HG02943 (cell line): ENCODE data around the gene DNA2.
"Not testable (repeated sequence)": the region's sequence is repeated elsewhere in the genome, so short reads cannot be mapped to it uniquely, and the experiment has no call there.

Experiments
- ATAC-seq: cut with Tn5 transposase; IDR thresholded peaks from one replicate; pipeline ENCODE4 v1.9.1; 2021; ENCODE audit warnings: mild to moderate bottlenecking, low read depth, moderate library complexity; ENCODE audit not compliant: unreplicated experiment

The DNA2 gene, protein sequence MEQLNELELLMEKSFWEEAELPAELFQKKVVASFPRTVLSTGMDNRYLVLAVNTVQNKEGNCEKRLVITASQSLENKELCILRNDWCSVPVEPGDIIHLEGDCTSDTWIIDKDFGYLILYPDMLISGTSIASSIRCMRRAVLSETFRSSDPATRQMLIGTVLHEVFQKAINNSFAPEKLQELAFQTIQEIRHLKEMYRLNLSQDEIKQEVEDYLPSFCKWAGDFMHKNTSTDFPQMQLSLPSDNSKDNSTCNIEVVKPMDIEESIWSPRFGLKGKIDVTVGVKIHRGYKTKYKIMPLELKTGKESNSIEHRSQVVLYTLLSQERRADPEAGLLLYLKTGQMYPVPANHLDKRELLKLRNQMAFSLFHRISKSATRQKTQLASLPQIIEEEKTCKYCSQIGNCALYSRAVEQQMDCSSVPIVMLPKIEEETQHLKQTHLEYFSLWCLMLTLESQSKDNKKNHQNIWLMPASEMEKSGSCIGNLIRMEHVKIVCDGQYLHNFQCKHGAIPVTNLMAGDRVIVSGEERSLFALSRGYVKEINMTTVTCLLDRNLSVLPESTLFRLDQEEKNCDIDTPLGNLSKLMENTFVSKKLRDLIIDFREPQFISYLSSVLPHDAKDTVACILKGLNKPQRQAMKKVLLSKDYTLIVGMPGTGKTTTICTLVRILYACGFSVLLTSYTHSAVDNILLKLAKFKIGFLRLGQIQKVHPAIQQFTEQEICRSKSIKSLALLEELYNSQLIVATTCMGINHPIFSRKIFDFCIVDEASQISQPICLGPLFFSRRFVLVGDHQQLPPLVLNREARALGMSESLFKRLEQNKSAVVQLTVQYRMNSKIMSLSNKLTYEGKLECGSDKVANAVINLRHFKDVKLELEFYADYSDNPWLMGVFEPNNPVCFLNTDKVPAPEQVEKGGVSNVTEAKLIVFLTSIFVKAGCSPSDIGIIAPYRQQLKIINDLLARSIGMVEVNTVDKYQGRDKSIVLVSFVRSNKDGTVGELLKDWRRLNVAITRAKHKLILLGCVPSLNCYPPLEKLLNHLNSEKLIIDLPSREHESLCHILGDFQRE

DNA sequence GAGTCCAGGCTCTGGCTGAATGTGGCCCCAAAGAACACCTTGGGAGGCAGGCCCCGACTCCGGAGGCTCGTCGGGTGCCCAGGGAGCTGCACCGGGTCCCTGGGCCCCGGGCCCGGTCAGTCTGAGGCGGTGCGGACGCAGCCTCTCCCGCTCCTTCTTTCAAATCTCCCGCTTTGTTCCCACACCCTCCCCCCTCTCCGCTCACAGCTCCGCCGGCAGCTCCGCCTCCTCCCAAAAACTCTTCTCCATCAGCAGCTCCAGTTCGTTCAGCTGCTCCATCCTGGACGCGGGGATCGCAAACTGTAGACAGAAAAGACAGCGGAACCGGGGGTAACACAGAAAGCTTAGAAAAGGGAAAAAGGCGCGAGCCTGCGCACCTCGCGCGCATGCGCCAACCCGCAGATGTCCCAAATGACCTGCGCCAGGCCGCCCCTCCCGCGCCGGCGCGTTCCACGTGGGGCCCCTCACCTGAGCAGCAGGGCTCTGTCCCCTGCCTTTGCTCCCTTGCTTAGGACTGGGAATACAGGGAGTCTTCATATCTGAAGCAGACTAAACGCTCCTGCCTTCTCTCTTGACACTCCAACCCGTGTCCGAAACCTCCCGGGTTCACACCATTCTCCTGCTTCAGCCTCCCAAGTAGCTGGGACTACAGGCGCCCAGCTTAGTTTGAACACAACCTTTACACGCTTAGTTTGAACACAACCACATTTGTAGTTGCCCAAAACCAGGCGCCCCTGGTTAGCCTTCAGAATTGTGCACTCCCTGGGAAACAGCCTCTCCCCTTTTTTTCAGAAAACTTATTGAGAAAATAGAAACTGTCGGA is at the start of gene DNA2:
DNA2 (minus strand) TSS at position 388 of the 823 bp plus-strand sequence; CDS start at position 279, 109 bp downstream.
- ATAC-seq, result peak; percentile 85

DNA sequence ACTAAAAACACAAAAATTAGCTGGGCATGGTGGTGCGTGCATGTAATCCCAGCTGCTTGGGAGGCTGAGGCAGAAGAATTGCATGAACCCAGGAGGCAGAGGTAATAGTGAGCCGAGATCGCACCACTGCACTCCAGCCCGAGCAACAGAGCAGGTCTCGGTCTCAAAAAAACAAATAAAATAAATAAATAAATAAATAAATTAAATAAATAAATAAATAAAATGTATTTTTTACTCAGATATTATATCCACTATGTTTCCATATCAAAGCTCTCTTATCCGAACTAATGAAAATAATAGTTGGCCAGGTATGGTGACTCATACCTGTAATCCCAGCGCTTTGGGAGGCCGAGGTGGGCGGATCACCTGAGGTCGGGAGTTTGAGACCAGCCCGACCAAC is 46.8 kb upstream of the DNA2 start:
- ATAC-seq, result not testable (repeated sequence)

DNA sequence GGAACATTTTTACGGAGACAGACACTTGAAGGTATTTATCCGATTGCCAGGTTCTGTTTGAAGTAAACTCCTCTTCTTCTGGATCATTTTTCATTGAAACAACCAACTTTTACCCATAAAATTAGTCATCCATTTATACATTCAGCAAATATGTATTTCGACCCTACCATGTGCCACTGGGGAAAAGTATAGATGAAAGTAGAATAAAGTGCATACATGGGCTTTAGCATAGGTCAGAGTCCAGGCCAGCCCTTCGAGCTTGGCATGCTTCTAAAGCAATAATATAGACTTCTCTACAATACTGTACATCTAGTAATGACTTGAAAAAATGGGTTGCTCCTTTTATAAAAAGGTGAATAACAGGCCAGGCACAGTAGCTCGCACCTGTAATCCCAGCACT is 45.4 kb upstream of the DNA2 start:
- no peak for ATAC-seq

DNA sequence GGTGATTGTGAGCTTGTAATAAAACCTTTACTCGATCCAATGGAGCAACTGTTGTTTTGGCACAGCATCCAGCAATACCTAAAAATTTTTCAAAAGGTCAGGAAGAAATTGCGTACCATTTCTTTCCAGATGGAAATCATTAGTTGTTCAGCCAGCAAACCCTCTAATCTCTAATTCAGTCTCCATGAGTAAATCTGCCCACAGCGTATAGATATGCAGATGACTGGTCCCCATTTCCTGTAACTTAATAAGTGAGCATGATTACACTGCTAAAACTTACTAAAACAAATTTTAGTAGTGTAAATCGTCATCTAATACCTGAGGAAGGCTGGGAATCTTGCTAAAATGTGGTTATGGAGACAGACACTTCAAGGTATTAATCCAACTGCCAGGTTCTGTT is 45.0 kb upstream of the DNA2 start:
- no peak for ATAC-seq

DNA sequence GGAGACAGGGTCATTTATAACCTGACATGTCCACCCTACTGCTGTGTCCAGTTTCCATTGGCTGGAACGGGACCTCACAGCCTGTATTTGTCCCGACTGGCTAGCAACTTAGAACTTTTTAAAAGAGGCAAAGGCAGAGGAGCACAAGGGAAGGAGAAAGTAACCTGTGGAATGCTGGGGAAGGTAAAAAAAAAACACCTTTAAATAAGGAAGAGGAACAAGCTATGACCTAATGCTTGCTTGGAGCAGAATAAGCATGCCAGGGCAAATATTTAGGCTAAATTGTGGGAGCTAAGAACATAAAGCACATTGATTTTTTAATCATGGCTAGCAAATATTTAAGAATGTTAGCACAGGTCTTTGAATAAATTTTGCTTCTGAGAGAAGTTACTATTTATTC is 44.4 kb upstream of the DNA2 start:
- ATAC-seq, result not testable (repeated sequence)

DNA sequence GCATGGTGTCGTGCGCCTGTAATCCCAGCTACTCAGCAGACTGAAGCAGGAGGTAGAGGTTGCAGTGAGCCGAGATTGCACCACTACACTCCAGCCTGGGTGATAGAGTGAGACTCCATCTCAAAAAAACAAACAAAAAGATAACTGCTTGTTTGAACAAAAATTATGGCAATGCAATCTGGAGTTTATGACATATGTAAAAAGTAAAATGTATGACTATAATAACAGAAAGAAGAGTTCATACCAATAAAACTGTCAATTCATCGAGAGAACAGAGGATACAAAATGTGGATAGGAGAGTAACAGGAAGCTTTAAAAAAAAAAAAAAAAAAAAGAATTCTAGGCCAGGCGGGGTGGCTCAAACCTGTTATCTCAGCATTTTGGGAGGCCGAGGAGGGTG is 36.3 kb upstream of the DNA2 start:
- ATAC-seq, result no peak

DNA sequence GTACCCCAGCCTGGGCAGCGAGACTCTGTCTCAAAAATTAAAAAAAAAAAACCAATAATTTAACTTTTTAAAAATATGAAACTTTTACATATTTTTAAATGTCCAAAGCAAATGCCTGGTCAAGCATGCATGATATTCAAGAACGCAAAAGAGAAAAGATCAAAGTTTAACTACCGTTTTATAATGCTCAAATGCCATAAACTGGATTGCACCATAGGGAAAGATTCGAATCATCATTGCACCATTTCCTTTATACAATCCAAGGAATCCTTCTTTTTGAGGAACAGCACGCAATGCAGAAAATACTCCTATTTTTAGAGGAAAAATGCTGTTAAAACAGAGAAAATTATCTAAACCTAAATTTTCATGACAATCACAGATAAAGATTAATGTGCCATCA is 34.6 kb upstream of the DNA2 start:
- no peak for ATAC-seq

DNA sequence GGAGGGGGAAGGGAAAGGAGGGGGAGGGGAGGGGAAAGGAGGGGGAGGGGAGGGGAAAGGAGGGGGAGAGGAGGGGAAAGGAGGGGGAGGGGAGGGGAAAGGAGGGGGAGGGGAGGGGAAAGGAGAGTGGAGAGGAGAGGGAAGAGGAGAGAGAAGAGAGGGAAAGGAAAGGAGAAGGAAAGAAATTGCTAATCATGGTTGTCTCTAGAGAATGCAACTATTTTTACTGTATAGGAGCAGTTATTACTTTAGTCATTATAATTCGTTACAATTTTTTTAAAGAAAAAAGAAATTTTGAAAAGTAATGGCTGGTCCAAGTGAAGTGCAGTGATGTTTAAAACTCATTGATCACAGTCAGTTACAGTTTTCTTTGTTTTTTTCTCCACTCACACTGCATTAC is 31.1 kb upstream of the DNA2 start:
- ATAC-seq, result no peak

DNA sequence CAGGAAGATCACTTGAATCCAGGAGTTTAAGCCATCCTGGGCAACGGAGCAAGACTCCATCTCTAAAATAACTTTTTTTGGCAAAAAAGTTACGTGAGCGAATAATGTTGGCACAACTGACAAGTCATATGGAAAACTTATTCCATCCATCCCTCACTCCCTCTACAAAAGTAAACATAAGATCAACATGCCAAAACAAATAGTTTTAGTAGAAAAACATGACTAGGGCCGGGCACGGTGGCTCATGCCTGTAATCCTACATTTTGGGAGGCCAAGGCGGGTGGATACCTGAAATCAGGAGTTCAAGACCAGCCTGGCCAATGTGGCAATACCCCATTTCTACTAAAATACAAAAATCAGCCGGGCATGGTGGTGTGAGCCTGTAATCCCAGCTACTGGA is 29.9 kb upstream of the DNA2 start:
- ATAC-seq, result no peak

DNA sequence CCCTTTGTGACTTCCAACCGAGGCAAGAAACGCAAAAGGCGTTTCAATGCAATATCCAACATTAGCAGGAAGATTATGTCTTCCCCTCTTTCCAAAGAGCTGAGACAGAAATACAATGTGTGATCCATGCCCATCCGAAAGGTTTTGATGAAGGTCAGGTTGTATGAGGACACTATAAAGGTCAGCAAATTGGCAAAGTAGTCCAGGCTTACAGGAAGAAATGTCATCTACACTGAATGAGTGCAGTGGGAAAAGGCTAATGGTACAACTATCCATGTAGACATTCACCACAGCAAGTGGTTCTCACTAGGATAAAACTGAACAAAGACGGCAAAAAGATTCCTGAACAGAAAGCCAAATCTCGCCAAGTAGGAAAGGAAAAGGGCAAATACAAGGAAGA is 27.8 kb upstream of the DNA2 start:
- ATAC-seq, result no peak

DNA sequence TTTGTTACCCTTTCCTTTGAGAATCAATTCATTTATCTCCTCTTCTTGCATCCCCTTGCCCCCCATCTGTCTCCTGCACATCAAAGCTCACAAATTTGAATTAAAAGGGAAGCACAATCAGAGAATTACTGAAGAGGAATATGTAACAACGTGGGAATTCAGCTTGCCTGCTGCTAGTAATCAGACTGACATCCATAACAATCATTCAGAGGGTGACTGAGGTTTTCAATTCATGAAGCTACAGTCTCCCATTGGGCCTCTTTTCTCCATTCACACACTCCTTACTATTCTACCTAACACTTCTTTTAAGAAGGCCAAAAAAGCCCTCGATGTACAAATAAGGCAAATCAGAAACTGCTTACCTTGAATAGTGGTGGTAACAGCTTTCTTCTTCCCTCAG is 24.3 kb upstream of the DNA2 start:
- no peak for ATAC-seq

DNA sequence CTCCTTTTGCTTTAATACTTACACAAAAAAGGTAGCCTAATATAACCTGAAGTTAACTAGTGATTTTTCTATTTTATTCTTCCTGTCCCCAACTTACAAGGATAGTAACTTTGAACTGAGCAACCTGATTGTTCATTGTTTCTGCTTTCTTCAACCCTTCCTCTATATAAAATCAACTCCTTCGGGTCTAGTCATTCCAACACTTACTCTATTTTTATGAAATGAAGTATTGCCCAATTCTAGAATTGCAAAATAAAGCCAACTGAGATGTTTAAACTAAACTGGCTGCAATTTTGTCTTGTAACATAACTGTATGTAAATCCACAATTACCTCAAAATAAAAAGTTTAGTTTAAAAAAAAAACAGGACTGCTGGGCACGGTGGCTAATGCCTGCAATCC is 20.3 kb upstream of the DNA2 start:
- ATAC-seq, result no peak

DNA sequence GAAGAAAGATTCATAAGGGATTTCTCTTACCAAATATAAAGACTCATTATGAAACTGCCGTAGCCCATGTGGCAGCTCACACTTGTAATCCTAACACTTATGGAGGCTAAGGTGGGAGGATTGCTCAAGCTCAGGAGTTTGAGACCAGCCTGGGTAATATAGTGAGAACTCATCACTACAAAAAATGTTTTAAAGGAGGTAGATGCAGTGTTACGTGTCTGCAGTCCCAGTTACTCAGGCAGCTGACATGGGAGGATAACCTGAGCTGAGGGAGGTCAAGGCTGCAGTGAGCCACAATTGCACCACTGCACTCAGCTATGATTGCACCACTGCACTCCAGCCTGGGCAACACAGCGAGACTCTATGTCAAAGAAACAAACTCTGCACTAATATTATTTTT is 18.1 kb upstream of the DNA2 start:
- no peak for ATAC-seq

DNA sequence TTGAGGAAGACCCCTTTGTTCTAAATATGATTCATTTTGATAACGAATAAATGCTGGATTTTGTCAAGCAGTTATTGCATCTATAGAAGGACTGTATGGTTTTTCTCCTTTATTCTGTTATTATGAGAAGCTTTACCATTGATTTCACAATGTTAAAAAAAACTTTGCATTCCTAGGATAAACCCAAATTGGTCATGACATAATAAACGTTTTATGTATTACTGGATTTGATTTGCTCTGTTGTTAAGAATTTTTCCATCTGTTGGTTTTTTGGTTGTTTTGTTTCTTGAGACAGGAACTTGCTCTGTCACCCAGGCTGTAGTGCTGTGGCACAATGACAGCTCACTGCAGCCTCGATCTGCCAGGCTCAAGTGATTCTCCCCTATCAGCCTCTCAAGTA is 2.2 kb upstream of the DNA2 start:
- no peak for ATAC-seq

DNA sequence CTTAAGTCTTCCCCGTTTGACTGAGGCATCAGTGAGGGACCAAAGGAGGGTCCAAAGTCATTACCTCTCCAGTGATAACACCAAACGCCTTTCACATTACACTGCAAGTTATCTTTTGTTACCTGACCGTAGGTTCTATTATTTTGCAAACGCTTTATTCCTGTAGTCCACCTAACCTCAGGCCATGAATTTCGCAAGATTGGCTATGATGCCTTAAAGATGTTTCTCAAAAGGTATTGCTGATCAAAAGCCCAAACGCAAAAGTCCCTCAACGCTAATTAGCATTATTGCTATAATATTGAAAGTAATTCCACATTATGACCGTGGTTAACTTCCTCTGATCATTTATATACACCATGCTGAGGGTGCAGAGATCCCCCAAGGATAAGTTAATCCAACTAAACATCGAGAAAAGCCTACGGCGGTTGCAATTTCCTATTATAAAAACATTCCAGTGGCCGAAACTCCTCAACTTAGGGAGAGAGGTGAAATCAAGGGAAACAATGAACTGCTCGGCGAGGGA is 649 bp downstream of the DNA2 start:
- ATAC-seq, result no peak

DNA sequence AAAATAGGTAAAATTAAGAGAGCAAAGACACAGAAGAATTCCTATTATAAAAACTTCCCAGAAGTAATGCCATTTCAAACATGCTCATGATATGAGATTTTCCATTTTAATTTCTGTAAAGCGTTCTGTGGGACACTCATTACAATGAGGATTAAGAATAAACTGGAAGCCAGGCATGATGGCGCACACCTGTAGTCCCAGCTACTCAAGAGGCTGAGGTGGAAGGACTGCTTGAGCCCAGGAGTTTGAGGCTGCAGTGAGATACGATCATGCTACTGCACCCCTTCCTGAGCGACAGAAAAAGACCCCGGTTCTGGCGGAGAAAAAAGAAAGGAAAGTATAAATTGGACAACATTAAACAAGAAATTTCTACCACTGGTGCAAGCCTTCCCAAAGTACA is 1.5 kb downstream of the DNA2 start:
- no peak for ATAC-seq

DNA sequence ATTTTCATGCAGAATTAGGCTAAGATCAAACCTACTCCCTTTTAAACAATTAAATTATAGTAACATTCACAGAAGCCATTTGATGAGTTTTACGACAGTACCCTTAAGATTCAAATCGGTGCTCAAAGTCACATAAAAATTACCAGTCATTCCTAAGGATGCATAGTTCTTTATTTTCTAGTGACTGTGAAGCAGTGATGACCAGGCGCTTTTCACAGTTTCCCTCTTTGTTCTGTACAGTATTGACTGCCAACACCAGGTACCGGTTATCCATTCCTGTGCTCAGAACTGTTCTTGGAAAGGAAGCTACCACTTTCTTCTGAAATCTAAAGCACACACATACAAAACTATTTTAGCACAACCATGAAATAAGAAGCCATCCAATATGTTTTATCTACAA is 1.9 kb downstream of the DNA2 start:
- no peak for ATAC-seq

DNA sequence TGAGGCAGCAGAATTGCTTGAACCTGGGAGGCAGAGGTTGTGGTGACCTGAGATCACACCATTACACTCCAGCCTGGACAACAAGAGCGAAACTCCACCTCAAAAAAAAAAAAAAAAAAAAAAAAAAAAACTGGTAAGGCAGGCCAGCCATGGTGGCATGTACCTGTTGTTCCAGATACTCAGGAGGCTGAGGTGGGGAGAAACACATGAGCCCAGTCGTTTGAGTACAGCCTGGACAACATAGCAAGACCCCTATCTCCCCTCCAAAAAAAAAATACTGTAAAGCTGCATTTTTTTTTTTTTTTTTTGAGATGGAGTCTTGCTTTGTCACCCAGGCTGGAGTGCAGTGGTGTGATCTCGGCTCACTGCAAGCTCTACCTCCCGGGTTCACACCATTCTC is 7.0 kb downstream of the DNA2 start:
- ATAC-seq, result not testable (repeated sequence)

DNA sequence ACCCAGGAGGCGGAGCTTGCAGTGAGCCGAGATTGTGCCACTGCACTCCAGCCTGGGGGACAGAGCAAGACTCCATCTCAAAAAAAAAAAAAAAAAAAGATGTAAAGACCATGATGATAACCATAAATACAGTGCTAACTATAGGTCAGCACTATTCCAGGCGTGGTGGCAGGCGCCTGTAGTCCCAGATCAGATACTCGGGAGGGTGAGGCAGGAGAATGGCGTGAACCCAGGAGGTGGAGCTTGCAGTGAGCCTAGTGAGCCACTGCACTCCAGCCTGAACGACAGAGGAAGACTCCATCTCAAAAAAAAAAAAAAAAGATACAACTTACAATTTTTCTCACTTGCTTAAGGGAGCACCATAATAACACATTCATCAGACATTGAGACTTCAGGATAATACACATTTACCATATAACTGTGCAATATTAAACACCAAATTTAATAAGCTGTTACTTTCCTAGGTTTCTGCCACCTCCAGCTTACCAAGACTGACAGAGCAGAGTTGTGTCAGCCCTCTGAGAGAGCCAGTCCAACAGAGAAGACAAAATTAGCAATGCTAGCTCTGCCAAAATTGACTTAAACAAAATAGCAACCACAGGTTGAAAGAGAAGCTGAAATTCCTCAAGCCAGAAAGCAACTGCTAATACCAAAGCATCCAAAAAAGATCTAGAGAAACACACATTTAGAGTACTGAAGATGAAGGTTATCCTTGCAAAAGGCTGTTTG is 8.2 kb downstream of the DNA2 start:
- ATAC-seq, result no peak

DNA sequence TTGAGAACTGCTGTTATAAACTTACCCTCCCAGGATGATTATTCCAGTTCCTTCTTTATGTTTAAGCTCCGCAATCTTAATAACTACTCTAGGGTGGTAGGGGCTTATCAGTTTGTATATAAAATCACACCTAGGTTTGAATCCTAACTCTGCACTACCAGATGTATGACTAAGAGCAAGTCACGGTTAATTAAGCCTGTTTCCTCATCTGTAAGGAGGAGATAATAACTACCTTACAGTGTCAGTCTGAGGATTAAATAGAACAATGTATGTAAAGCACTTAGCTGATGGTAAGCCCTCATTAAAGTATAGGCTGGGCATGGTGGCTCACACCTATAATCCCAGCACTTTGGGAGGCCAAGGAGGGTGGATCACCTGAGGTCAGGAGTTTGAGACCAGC is 9.2 kb downstream of the DNA2 start:
- ATAC-seq, result no peak
